ENCODE measurements around the gene MYH11.

- no peak for TF ChIP-seq CTCF (conservative IDR thresholded peaks at IDR 0.05; ENCODE audit: low read depth, low read length)
- TF ChIP-seq EZH2 (IDR thresholded peaks at IDR 0.05; ENCODE audit: borderline replicate concordance, low read depth, low read length, poor library complexity, severe bottlenecking): no peak
Observed at GRCh38 chr16:15691046-15691445, 165.8 kb downstream of the MYH11 start.

Measured in A673 (cell line).